Heart right ventricle (tissue), 16 donors: ENCODE measurements around the gene PRPSAP2. TPM values are rescaled to one million over a fixed set of nuclear protein-coding genes. Genes with fewer than 3 reads are reported as not detected.

ENCODE experiments used
- ATAC-seq, 8 donors: fragments of 200-7000 bp; cut with Tn5 transposase; one replicate each; pipeline ENCODE4 v1.9.1; 2020; ENCODE audit warnings: mild to moderate bottlenecking in 8 of 8, moderate library complexity in 8 of 8, moderate number of reproducible peaks in 1 of 8
- DNase-seq, 2 donors: peaks; one replicate each; pipeline ENCODE4 v3.0.0-alpha.2; 2020
- H3K27ac ChIP-seq, 10 donors: fragments of 200-600 bp; sonication (generic) in 2 of 10; one replicate each; pipeline versions ENCODE4 v1.5.0 to v1.8.0; 2020 to 2022; ENCODE audit warnings: mild to moderate bottlenecking in 3 of 10
- H3K27me3 ChIP-seq, 7 donors: fragments of 200-600 bp; one replicate each; pipeline ENCODE4 v1.8.0; 2021 to 2022; ENCODE audit warnings: mild to moderate bottlenecking in 2 of 7
- H3K36me3 ChIP-seq, 9 donors: fragments of 200-600 bp; sonication (generic) in 1 of 9; one replicate each; pipeline versions ENCODE4 v1.5.0 to v1.8.0; 2020 to 2022; ENCODE audit warnings: mild to moderate bottlenecking in 2 of 9
- H3K4me1 ChIP-seq, 9 donors: fragments of 200-600 bp; sonication (generic) in 1 of 9; one replicate each; pipeline versions ENCODE4 v1.5.0 to v1.8.0; 2020 to 2022; ENCODE audit warnings: mild to moderate bottlenecking in 4 of 9
- H3K4me3 ChIP-seq, 10 donors: fragments of 200-600 bp; sonication (generic) in 2 of 10; one replicate each; pipeline versions ENCODE4 v1.5.0 to v1.8.0; 2020 to 2022; ENCODE audit warnings: mild to moderate bottlenecking in 7 of 10, moderate library complexity in 2 of 10
- H3K9me3 ChIP-seq, 11 donors: fragments of 200-600 bp in 10 of 11; sonication (generic) in 2 of 11; one replicate each; pipeline versions ENCODE4 v1.5.0 to v1.8.0; 2013 to 2022; ENCODE audit warnings: mild to moderate bottlenecking in 2 of 11, control low read depth in 1 of 11, moderate library complexity in 1 of 11
- CTCF ChIP-seq, 9 donors: fragments of 200-600 bp; sonication (generic) in 2 of 9; IDR thresholded peaks; one replicate each; pipeline versions ENCODE4 v1.5.0 to v1.8.0; 2021 to 2022; ENCODE audit warnings: antibody characterized with exemption in 9 of 9, mild to moderate bottlenecking in 5 of 9, moderate library complexity in 1 of 9
- WGBS, 2 donors: extraction: QIAGEN DNeasy Blood & Tissue Kit; methylation state at CpG; one replicate each; pipeline ENCODE4 v1.1.7; 2013; ENCODE audit warnings: inconsistent platforms in 1 of 2; 5-methylcytosine and 5-hydroxymethylcytosine counted together
- intact Hi-C, 10 donors: fragments of 100-400 bp; cut with DNase I; formaldehyde crosslinking; loops; one replicate each; pipeline versions ENCODE4 v1.11.1 to v1.14.2; 2022
- polyA plus RNA-seq, 2 donors: library from polyadenylated mRNA; stranded (reverse); fragments of 200-250 nt; gene quantifications; one replicate each; pipeline ENCODE4 v1.2.3, GENCODE V29; 2013
- total RNA-seq, 10 donors: library from RNA; stranded (reverse); fragmentation: NEBNext Ultra II Directional in 3 of 10; extraction: Animal tissue kit (Norgen Biotek cat#: 25700) in 3 of 10; gene quantifications; one replicate each; pipeline versions ENCODE4 v1.2.1 to v1.2.4, GENCODE V29; 2021 to 2023
- donor health status: Arrhythmogenic right ventricular cardiomyopathy.
- donor health status: ischemic (EF 13 %, LVEDD 7.1; RV severe dilation, severe dysfunction).
- donor health status: healthy with polysubstance abuse.
- donor health status: DM: no; HTN: yes; CAD: no.
- donor health status: DM: no; HTN: no; CAD: no.
- donor health status: ischemic (EF 25% LVEDD 6.9; RV normal size, moderate dysfunction).
- donor health status: ischemic (EF 25% LVEDD 5.7; RV mildly dilated, moderate dysfunction).
- donor health status: healthy.
- donor health status: DM: yes; HTN: yes; CAD: no.
- donor health status: Ischemic cardiomyopathy.
- donor health status: ischemic (EF 35%, LVEDD 5.7; RV mildly dilated, moderate dysfunction).
- donor health status: nonischemic (EF 11% LVEDD 7.7; RV severe dilation, severe dysfunction).
- donor health status: DM: yes; HTN: yes; CAD: no.
- donor health status: PGD.
- donor health status: ischemic (EF 29% LVEDD 5.4; RV normal size, mild dysfunction).
- donor health status: nonischemic (EF 23%, LVEDD 6.1; RV moderate dilation, normal function).

PRPSAP2 gene
- total and polyA plus RNA-seq, 12 donors, result 12.8 to 23.2 (median 17.4) TPM

- Histone ChIP-seq H3K9me3 (no peaks in the 10 kb centered on the region), H3K27me3 (no peaks in the 10 kb centered on the region), H3K4me1 (peaks cover 0 to 6% (median 0%) of the 10 kb centered on the region in 9 donors), H3K4me3 (no peak overlapping the region), H3K36me3 (no peaks in the 10 kb centered on the region), H3K27ac (no peak overlapping the region)
- intact Hi-C loops, result no loop called here
- no peak for TF ChIP-seq CTCF (IDR thresholded peaks at IDR 0.05)
- ATAC-seq (peak in 1 of 8 donors; percentile 20), DNase-seq (no peak)
- 79 to 80% methylated on average over 22 of the region's 22 CpGs for WGBS, 2 donors
These were observed 101.3 kb downstream of the PRPSAP2 start for GRCh38 chr17:18959071-18959844.

DNA sequence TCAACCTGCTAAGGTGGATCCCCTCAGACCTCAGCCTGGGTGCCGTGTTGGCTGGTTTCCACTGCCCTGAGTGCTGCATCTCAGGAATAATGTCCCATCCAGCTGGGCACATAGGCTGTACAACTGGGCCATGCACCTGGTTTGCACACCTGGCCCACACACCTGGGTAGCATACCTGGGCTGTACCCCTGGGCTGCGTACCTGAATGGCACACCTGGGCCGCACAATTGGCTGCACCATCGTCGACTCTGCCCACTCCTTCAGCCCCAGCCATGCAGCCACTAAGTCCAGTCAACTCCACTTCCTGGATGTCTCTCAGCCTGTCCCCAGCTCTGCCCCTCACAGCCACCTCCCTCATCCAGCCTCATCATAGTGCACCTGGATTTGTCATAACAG lies 101.9 kb downstream of the PRPSAP2 start:
- H3K36me3 ChIP-seq, result no peaks in the 10 kb centered on the region
- no peaks in the 10 kb centered on the region for H3K9me3 ChIP-seq
- no peak overlapping the region for H3K27ac ChIP-seq
- no peak overlapping the region for H3K4me3 ChIP-seq
- H3K4me1 ChIP-seq, result peaks cover 0 to 6% (median 0%) of the 10 kb centered on the region in 9 donors
- no peak for TF ChIP-seq CTCF (IDR thresholded peaks at IDR 0.05)
- 93 to 96% methylated on average over 5 of the region's 5 CpGs for WGBS, 2 donors
- H3K27me3 ChIP-seq, result no peaks in the 10 kb centered on the region
- no peak for DNase-seq
- intact Hi-C loops, result no loop called here
- no peak for ATAC-seq

DNA sequence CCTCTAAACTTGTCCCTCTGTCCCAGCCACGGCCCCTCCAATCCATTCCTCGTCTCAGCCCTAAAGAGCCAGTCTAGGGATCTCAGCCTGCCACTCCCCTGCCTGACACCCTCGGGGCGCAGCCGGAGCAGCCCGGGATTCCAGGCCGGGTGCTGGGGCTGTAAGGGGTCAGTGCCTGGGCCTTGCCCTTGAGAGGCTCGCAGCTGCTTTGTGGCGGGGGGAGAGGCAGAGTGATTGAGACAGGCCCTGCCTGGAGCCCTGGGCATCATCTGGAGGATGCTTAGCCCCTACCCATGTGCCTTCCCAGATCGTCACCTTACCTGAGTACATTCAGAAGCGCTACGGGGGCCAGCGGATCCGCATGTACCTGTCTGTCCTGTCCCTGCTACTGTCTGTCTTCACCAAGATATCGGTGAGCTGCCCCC lies 102.3 kb downstream of the PRPSAP2 start:
- H3K4me3 ChIP-seq, result no peak overlapping the region
- ATAC-seq (peak in 3 of 8 donors; percentile 3 to 11 (median 8)), DNase-seq (no peak)
- no peaks in the 10 kb centered on the region for H3K36me3 ChIP-seq
- H3K27me3 ChIP-seq, result no peaks in the 10 kb centered on the region
- no peak for TF ChIP-seq CTCF (IDR thresholded peaks at IDR 0.05)
- WGBS, 2 donors, result 88 to 93% methylated on average over 15 of the region's 15 CpGs
- no peak overlapping the region for H3K27ac ChIP-seq
- H3K9me3 ChIP-seq, result no peaks in the 10 kb centered on the region
- intact Hi-C loops, result no loop called here
- H3K4me1 ChIP-seq, result peaks cover 0 to 6% (median 0%) of the 10 kb centered on the region in 9 donors

- intact Hi-C loops, result no loop called here
These were observed 103.0 kb downstream of the PRPSAP2 start for GRCh38 chr17:18960803-18961511.

More at GRCh38 chr17:18960803-18961511, 103.0 kb downstream of the PRPSAP2 start:
- TF ChIP-seq CTCF (IDR thresholded peaks at IDR 0.05), result peak; percentile 86 to 96 (median 94)
- H3K36me3 ChIP-seq, result no peaks in the 10 kb centered on the region
- no peaks in the 10 kb centered on the region for H3K27me3 ChIP-seq
- 36 to 38% methylated on average over 17 of the region's 17 CpGs for WGBS, 2 donors
- peak; percentile 81 to 95 (median 90) for ATAC-seq
- H3K4me1 ChIP-seq, result peaks cover 0 to 6% (median 0%) of the 10 kb centered on the region in 9 donors
- peak; percentile 77 to 84 for DNase-seq
- H3K9me3 ChIP-seq, result no peaks in the 10 kb centered on the region
- H3K27ac ChIP-seq, result no peak overlapping the region
- no peak overlapping the region for H3K4me3 ChIP-seq
